HCT116 (cell line): Measurements from ENCODE around the gene GLI3. TPM values are rescaled to one million over a fixed set of nuclear protein-coding genes. Genes with fewer than 3 reads are reported as not detected.

Experiments used
- ATAC-seq: fragments of 200-7000 bp; cut with Tn5 transposase; 2 replicates; pipeline ENCODE4 v1.9.1; 2020; ENCODE audit warnings: mild to moderate bottlenecking, moderate library complexity
- BruUV-seq: library from RNA; stranded (reverse); fragments of 400-500 nt; replicated peaks from 2 replicates; lab custom pipeline; 2021; lab: Mats Ljungman, UMichigan
- CTCF ChIA-PET: fragments of 300-600 bp; sonication (Branson Sonifier 250); formaldehyde crosslinking; loops from one replicate; lab custom pipeline; 2021; ENCODE audit warnings: antibody characterized with exemption; lab: Charles Lee
- POLR2A ChIA-PET: fragments of 300-600, 350-600 bp; sonication (Branson Sonifier 250); formaldehyde crosslinking; loops from one replicate; lab custom pipeline; 2021; ENCODE audit warnings: antibody characterized with exemption; lab: Charles Lee
- RAD21 ChIA-PET, 2 experiments: fragments of 300-600 bp; sonication (Branson Sonifier 250); formaldehyde crosslinking; loops; one replicate each; lab custom pipeline; 2023; ENCODE audit warnings: low total read pairs in 2 of 2; ENCODE audit not compliant: uncharacterized antibody in 2 of 2, unreplicated experiment in 2 of 2, low non-redundant PET in 1 of 2; lab: Charles Lee
- DNase-seq: peaks from one replicate; pipeline ENCODE4 v3.0.0-alpha.2; 2010; ENCODE audit warnings: low read depth, low spot score
- H2AFZ ChIP-seq: fragments of 200-600 bp; shearing (Covaris generic), sonication (generic); 2 replicates; pipeline ENCODE4 v1.6.1; 2017; ENCODE audit warnings: low read depth, mixed run types, mixed read lengths, antibody characterized with exemption, low read length; ENCODE audit not compliant: poor library complexity, severe bottlenecking
- H3K27ac ChIP-seq: 2 replicates; pipeline ENCODE4 v1.5.1; 2012; ENCODE audit warnings: low read depth, low read length
- H3K27me3 ChIP-seq: fragments of 200-600 bp; sonication (generic); 2 replicates; pipeline ENCODE4 v1.6.1; 2016; ENCODE audit warnings: mixed run types, low read length, mixed read lengths; ENCODE audit not compliant: insufficient read depth
- H3K36me3 ChIP-seq, 2 experiments: fragments of 200-500 bp in 1 of 2; fragments of 200-600 bp in 1 of 2; sonication (Bioruptor generic) in 1 of 2; sonication (generic) in 1 of 2; 2 replicates each; pipeline versions ENCODE4 v1.5.1 to v1.6.1; 2014 to 2016; ENCODE audit warnings: low read length in 2 of 2, inconsistent platforms in 1 of 2, mixed read lengths in 1 of 2, mixed run types in 1 of 2; ENCODE audit not compliant: insufficient read depth in 2 of 2, control insufficient read depth in 1 of 2
- H3K4me1 ChIP-seq, 2 experiments: fragments of 200-600 bp in 1 of 2; sonication (generic) in 1 of 2; 2 replicates each; pipeline versions ENCODE4 v1.5.1 to v1.6.1; 2012 to 2017; ENCODE audit warnings: low read length in 2 of 2, inconsistent platforms in 1 of 2, mild to moderate bottlenecking in 1 of 2, mixed read lengths in 1 of 2, mixed run types in 1 of 2, moderate library complexity in 1 of 2; ENCODE audit not compliant: insufficient read depth in 2 of 2, control insufficient read depth in 1 of 2
- H3K4me2 ChIP-seq: fragments of 200-600 bp; sonication (generic); 2 replicates; pipeline ENCODE4 v1.6.1; 2017; ENCODE audit warnings: mixed run types, low read length, mixed read lengths
- H3K4me3 ChIP-seq, 2 experiments: fragments of 200-600 bp in 1 of 2; sonication (generic) in 1 of 2; replicated peaks in 1 of 2; 2 replicates each; pipeline ENCODE4 v1.5.1; 2011 to 2016; ENCODE audit warnings: low read length in 2 of 2, control low read depth in 1 of 2, low read depth in 1 of 2, mild to moderate bottlenecking in 1 of 2, mixed read lengths in 1 of 2, mixed run types in 1 of 2
- H3K79me2 ChIP-seq: fragments of 200-600 bp; sonication (generic); 2 replicates; pipeline ENCODE4 v1.6.1; 2017; ENCODE audit warnings: mild to moderate bottlenecking, mixed run types, low read length, moderate library complexity, mixed read lengths; ENCODE audit not compliant: insufficient read depth
- H3K9ac ChIP-seq: fragments of 200-600 bp; sonication (generic); 2 replicates; pipeline ENCODE4 v1.6.1; 2016; ENCODE audit warnings: low read length, mixed read lengths
- H3K9me2 ChIP-seq: fragments of 200-600 bp; sonication (generic), shearing (Covaris generic); 2 replicates; pipeline ENCODE4 v1.6.1; 2017; ENCODE audit warnings: mixed run types, mild to moderate bottlenecking, moderate library complexity; ENCODE audit not compliant: insufficient read depth
- H3K9me3 ChIP-seq, 2 experiments: fragments of 200-500 bp in 1 of 2; fragments of 200-600 bp in 1 of 2; sonication (Bioruptor generic) in 1 of 2; sonication (generic) in 1 of 2; 2 replicates each; pipeline ENCODE4 v1.6.1; 2014 to 2017; ENCODE audit warnings: low read length in 2 of 2, mixed read lengths in 2 of 2, inconsistent platforms in 1 of 2, low read depth in 1 of 2, mild to moderate bottlenecking in 1 of 2, mixed run types in 1 of 2, moderate library complexity in 1 of 2; ENCODE audit not compliant: control insufficient read depth in 1 of 2, insufficient read depth in 1 of 2
- H4K20me1 ChIP-seq: fragments of 200-600 bp; sonication (generic), shearing (Covaris generic); 2 replicates; pipeline ENCODE4 v1.6.1; 2017; ENCODE audit warnings: mixed run types, mild to moderate bottlenecking, moderate library complexity; ENCODE audit not compliant: insufficient read depth
- CBX3 ChIP-seq: IDR thresholded peaks from 2 replicates; pipeline ENCODE4 v1.6.1; 2012; ENCODE audit warnings: low read depth
- CEBPB ChIP-seq: IDR thresholded peaks from 2 replicates; pipeline ENCODE4 v1.6.1; 2012; ENCODE audit warnings: low read depth
- ELF1 ChIP-seq: IDR thresholded peaks from 2 replicates; pipeline ENCODE4 v1.6.1; 2012; ENCODE audit warnings: low read depth, borderline replicate concordance
- JUND ChIP-seq: IDR thresholded peaks from 2 replicates; pipeline ENCODE4 v1.6.1; 2012
- POLR2AphosphoS5 ChIP-seq: IDR thresholded peaks from 2 replicates; pipeline ENCODE4 v1.6.1; 2011; ENCODE audit warnings: mild to moderate bottlenecking, low read depth, low read length, moderate library complexity
- RAD21 ChIP-seq: IDR thresholded peaks from 2 replicates; pipeline ENCODE4 v1.6.1; 2012; ENCODE audit warnings: low read depth, mild to moderate bottlenecking
- SP1 ChIP-seq: IDR thresholded peaks from 2 replicates; pipeline ENCODE4 v1.6.1; 2012; ENCODE audit warnings: low read depth
- TCF7L2 ChIP-seq: IDR thresholded peaks from 2 replicates; pipeline ENCODE4 v1.7.0; 2011; ENCODE audit warnings: borderline replicate concordance, inconsistent platforms; ENCODE audit not compliant: insufficient read depth, insufficient read length; ENCODE audit errors: extremely low read depth
- ZFX ChIP-seq: fragments of 450-650 bp; IDR thresholded peaks from 2 replicates; pipeline ENCODE4 v1.6.1; 2017
- ZNF274 ChIP-seq: fragments of 200-500 bp; sonication (Bioruptor generic); IDR thresholded peaks from 2 replicates; pipeline ENCODE4 v1.6.1; 2014; ENCODE audit warnings: mild to moderate bottlenecking, low read depth, low read length, inconsistent platforms
- intact Hi-C: fragments of 100-400 bp; cut with micrococcal nuclease; formaldehyde crosslinking; loops from 2 replicates; pipeline ENCODE4 v1.10.0; 2022
- total RNA-seq: library from RNA; stranded (reverse); gene quantifications from one replicate; pipeline ENCODE4 v1.2.1, GENCODE V29; 2021; ENCODE audit not compliant: unreplicated experiment
- TF ChIP-seq, protein P1 (sequence below), 3 experiments: fragments of 200-600 bp in 1 of 3; sonication (generic) in 1 of 3; IDR thresholded peaks in 2 of 3; conservative IDR thresholded peaks in 1 of 3; 2 replicates each; pipeline ENCODE4 v1.5.1; 2012 to 2017; ENCODE audit warnings: low read depth in 2 of 3, low read length in 2 of 3, antibody characterized with exemption in 1 of 3, borderline replicate concordance in 1 of 3, control low read depth in 1 of 3, mild to moderate bottlenecking in 1 of 3, mixed read lengths in 1 of 3, mixed run types in 1 of 3, moderate library complexity in 1 of 3; ENCODE audit not compliant: insufficient read depth in 1 of 3
- TF ChIP-seq, protein P2 (sequence below): IDR thresholded peaks from 2 replicates; pipeline ENCODE4 v1.6.1; 2012; ENCODE audit warnings: low read depth
- TF ChIP-seq, protein P3 (sequence below): IDR thresholded peaks from 2 replicates; pipeline ENCODE4 v1.6.1; 2011; ENCODE audit warnings: mild to moderate bottlenecking, low read length, moderate library complexity; ENCODE audit not compliant: insufficient replicate concordance; ENCODE audit errors: extremely low read depth

Gene GLI3
- total RNA-seq, 1 experiment from 2014 or later = 0.07 TPM

DNA sequence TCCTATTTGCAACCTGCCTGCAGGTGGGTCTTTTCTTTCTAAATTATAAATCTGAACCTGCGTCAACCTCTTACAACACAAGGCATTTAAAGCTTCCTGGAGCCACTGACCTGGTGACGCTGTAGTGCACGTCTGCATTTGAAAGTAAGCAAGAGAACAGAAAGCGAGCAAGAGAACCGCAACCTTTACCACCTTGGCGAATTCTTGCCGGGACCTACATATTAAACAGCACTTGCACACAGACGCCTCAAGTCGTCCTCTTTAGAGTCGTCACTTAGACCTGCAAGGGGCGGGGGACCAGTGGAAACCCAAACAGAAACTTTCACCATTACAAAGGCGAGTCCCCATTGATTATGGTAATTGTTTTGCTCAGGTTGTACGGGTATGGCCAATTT is 9.5 kb downstream of the GLI3 start:
- H3K4me2 ChIP-seq = no peak overlapping the region
- 0 out of 2 replicates have a peak, but pooled peaks cover 8% of the 10 kb centered on the region for H3K27me3 ChIP-seq
- no peak for DNase-seq
- no peaks in the 10 kb centered on the region for H3K36me3 ChIP-seq
- no peak overlapping the region for H2AFZ ChIP-seq
- H4K20me1 ChIP-seq = no peaks in the 10 kb centered on the region
- H3K4me3 ChIP-seq = no peak overlapping the region
- no peaks in the 10 kb centered on the region for H3K9me3 ChIP-seq
- no peak overlapping the region for H3K9ac ChIP-seq
- BruUV-seq = no TSS peak
- no peak overlapping the region for H3K27ac ChIP-seq
- intact Hi-C loops = no loop called here
- ATAC-seq = no peak
- RAD21 ChIA-PET = no interaction called here
- no peaks in the 10 kb centered on the region for H3K79me2 ChIP-seq
- H3K9me2 ChIP-seq = no peaks in the 10 kb centered on the region
- CTCF ChIA-PET = no interaction called here
- TF ChIP-seq, protein P1, sequence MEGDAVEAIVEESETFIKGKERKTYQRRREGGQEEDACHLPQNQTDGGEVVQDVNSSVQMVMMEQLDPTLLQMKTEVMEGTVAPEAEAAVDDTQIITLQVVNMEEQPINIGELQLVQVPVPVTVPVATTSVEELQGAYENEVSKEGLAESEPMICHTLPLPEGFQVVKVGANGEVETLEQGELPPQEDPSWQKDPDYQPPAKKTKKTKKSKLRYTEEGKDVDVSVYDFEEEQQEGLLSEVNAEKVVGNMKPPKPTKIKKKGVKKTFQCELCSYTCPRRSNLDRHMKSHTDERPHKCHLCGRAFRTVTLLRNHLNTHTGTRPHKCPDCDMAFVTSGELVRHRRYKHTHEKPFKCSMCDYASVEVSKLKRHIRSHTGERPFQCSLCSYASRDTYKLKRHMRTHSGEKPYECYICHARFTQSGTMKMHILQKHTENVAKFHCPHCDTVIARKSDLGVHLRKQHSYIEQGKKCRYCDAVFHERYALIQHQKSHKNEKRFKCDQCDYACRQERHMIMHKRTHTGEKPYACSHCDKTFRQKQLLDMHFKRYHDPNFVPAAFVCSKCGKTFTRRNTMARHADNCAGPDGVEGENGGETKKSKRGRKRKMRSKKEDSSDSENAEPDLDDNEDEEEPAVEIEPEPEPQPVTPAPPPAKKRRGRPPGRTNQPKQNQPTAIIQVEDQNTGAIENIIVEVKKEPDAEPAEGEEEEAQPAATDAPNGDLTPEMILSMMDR (IDR thresholded peaks at IDR 0.05 in 2 of 3, conservative IDR thresholded peaks at IDR 0.05 in 1 of 3; ENCODE audit: borderline replicate concordance in 1 of 3, insufficient read depth in 1 of 3, low read depth in 2 of 3, low read length in 2 of 3) = no peak
- TF ChIP-seq ZFX (no peak), RAD21 (no peak), CBX3 (no peak), CEBPB (no peak)
- POLR2A ChIA-PET = no interaction called here
- no peaks in the 10 kb centered on the region for H3K4me1 ChIP-seq

DNA sequence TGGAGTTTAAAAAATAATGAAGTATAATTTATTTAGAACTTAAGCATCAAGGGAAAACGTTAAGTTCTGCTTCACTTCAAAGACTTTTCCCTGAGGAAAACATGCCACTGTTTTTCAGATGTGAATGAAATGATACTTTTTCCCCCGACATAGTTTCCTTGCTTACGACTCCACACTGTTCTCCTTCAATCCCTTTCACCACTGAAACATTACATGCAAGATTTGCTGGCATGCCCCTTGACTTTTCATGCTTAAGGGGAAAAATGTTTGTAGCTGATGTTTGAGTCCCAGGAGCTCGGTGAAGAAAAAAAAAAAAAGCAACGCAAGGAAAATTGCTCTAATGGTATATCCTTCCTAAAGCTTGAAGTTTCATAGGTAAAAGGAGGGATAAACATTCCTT is 10.0 kb downstream of the GLI3 start:
- intact Hi-C loops = no loop called here
- Histone ChIP-seq H3K27me3 (0 out of 2 replicates have a peak, but pooled peaks cover 8% of the 10 kb centered on the region), H3K27ac (no peak overlapping the region), H3K4me2 (no peak overlapping the region), H3K9ac (no peak overlapping the region), H3K4me3 (no peak overlapping the region), H3K36me3 (no peaks in the 10 kb centered on the region), H3K9me2 (no peaks in the 10 kb centered on the region), H3K9me3 (no peaks in the 10 kb centered on the region), H4K20me1 (no peaks in the 10 kb centered on the region), H2AFZ (no peak overlapping the region), H3K79me2 (no peaks in the 10 kb centered on the region), H3K4me1 (no peaks in the 10 kb centered on the region)
- no TSS peak for BruUV-seq
- ATAC-seq (no peak), DNase-seq (no peak)
- RAD21 ChIA-PET = no interaction called here
- CTCF ChIA-PET = interaction anchor here (0.7 kb wide), 1 partner anchor 230 kb away, joined by 3 read pairs; no protein-coding TSS in a partner anchor
- POLR2A ChIA-PET = no interaction called here
- TF ChIP-seq CEBPB (no peak), POLR2AphosphoS5 (no peak), TCF7L2 (no peak), SP1 (no peak), CBX3 (no peak), JUND (no peak), ELF1 (no peak), ZFX (no peak), ZNF274 (no peak), RAD21 (no peak)
- TF ChIP-seq, protein P2, sequence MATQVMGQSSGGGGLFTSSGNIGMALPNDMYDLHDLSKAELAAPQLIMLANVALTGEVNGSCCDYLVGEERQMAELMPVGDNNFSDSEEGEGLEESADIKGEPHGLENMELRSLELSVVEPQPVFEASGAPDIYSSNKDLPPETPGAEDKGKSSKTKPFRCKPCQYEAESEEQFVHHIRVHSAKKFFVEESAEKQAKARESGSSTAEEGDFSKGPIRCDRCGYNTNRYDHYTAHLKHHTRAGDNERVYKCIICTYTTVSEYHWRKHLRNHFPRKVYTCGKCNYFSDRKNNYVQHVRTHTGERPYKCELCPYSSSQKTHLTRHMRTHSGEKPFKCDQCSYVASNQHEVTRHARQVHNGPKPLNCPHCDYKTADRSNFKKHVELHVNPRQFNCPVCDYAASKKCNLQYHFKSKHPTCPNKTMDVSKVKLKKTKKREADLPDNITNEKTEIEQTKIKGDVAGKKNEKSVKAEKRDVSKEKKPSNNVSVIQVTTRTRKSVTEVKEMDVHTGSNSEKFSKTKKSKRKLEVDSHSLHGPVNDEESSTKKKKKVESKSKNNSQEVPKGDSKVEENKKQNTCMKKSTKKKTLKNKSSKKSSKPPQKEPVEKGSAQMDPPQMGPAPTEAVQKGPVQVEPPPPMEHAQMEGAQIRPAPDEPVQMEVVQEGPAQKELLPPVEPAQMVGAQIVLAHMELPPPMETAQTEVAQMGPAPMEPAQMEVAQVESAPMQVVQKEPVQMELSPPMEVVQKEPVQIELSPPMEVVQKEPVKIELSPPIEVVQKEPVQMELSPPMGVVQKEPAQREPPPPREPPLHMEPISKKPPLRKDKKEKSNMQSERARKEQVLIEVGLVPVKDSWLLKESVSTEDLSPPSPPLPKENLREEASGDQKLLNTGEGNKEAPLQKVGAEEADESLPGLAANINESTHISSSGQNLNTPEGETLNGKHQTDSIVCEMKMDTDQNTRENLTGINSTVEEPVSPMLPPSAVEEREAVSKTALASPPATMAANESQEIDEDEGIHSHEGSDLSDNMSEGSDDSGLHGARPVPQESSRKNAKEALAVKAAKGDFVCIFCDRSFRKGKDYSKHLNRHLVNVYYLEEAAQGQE = no peak
- TF ChIP-seq, protein P3, sequence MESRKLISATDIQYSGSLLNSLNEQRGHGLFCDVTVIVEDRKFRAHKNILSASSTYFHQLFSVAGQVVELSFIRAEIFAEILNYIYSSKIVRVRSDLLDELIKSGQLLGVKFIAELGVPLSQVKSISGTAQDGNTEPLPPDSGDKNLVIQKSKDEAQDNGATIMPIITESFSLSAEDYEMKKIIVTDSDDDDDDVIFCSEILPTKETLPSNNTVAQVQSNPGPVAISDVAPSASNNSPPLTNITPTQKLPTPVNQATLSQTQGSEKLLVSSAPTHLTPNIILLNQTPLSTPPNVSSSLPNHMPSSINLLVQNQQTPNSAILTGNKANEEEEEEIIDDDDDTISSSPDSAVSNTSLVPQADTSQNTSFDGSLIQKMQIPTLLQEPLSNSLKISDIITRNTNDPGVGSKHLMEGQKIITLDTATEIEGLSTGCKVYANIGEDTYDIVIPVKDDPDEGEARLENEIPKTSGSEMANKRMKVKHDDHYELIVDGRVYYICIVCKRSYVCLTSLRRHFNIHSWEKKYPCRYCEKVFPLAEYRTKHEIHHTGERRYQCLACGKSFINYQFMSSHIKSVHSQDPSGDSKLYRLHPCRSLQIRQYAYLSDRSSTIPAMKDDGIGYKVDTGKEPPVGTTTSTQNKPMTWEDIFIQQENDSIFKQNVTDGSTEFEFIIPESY = no peak
